GM19328 (cell line): Measurements from ENCODE around the gene TAL1.

Experiments
- ATAC-seq: cut with Tn5 transposase; IDR thresholded peaks from one replicate; pipeline ENCODE4 v1.9.1; 2021; ENCODE audit warnings: mild to moderate bottlenecking, moderate library complexity; ENCODE audit not compliant: unreplicated experiment

TAL1 gene

DNA sequence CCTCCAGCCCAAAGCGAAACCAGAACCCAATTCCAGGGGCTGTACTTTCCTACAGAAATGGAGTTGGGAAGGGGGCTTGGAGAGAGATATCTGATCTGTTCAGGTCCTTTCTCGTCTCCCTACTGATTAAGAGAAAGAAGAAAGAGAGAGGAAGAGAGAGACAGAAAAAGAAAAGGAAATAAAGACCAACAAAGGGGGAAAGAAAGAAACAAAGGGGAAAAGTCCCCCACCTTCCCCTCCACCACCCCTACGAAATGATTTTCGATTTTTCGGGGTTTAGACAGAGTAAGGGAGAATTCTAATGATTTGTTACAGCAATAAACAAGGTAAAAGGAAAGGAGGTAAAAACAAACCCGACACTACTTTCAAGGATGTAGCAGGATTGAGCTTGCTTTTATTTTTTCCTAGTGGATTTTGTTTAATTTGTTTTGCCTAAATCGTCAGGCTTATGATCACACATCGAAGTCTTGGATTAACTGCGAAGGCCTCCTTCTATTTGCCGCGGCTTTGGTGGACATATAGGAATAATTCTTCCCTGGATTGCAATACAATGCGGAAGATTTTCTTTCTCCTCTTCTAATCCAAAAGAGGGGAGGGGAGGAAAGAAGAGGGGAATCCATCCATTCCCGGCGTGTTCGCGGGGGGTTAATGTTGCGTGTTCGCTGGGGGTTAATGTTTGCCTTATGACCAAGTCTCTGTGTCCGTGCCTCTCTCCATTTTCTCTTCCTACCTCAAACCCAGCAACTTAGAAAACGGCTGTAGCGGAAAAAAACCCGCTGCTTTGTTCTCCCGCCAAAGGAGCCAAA lies 1.9 kb downstream of the TAL1 start:
- ATAC-seq = no peak

- no peak for ATAC-seq
Observed at GRCh38 chr1:47229031-47229885, 2.8 kb downstream of the TAL1 start.

DNA sequence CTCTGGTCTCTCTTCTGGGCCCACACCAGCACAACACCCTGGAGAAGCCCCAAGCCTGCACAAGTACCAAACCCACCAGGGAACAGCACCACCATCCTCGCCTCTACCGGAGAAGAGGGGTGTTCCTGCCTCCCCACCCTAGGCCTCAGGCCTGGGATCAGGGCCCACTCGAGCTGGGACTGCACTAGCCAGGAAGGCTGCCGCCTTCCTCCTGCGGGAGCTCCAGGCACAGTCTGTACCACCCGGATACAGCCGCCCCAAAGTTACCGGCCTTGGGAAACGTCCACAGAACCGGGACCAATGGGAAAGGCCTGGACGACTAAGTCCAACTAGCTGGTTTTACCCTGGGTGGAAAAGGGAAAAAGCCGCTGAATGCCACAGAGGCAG lies 3.4 kb downstream of the TAL1 start:
- ATAC-seq = no peak

GRCh38 chr1:47227341-47228232 lies 4.4 kb downstream of the TAL1 start:
- no peak for ATAC-seq

DNA sequence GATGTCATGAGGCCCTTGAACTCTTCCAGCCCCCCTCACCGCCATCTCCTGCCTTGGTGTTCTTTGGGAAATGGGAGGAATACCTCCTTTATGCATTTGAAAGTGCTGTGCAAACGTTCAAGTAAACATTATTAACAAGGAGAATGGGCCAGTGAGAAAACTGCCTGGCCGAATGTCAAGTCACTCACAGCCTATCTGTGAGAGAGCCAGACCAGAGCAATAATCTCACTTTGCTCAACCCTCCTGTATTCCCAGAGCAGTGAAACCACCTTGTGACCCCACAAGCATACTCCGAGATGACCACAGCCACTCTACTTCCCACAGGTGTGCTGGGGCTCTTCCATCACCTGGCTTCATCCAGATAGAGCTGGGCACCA lies 5.2 kb downstream of the TAL1 start:
- no peak for ATAC-seq

DNA sequence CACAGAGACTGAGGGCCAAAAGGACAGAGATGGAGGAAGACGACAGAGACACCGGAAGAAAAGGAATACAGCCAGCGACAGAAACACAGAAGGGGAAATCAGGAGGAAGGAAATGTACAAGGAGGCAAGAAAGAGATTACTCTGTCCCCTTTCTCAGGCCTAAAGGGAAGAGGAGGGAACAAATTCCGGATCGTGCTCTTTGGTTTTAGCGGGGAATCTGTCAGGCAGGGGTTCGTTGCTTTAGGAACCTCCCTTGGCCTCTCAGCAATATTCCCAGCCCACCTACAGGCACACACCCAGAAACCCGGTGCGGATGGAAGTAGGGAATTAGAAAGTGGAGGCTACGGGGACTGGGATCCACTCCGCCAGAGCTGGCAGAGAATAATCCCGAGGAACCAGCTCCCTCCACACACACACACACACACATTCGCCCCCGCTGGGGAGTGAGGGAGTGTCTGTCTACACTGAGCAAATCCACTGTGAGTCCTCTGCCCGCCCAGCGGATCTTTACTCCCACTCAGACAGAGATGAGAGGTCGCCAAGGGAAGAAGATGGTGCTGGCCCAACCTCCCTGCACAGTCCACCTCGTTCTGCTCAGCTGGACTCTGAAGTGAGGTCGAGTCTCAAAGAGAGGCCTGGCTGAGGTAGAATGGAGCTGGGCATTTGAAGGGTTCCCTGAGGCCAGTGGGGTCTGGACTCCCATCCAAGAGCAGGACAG lies 5.7 kb downstream of the TAL1 start:
- ATAC-seq = no peak

GRCh38 chr1:47225430-47226100 lies 6.5 kb downstream of the TAL1 start:
- ATAC-seq = no peak

DNA sequence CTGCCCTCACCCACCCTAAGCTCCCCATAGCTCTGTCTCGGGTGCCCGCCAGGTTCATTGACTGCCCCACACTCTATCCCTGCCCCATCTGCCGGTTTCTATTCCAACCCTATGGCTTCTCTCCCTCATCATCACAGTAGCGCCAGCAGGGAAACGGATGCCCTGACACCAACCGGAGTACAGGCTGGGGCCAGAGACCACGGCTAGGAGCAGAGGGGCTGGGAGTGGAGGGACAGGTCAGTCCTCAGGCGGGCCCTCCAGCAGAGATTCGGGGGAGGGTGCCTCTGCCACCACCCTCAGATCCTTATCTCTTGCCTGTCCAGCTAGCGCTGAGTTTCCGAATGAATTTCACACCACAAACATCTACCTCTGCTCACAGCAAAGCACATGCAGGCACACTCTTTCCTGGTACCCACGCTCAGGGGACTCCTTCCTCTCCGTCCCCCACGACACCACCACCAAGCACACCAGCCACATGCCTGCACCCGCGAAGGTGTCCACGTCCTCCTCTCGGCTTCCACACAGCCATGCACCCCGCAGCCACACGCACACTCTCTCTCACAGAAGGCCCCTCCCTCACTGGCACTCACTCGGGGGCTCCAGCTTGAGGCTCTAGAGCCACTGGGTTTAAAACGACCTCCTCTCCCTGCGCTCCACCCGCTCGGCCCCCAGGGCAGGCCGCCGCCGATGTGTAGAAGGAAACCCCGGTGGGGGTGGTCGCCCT lies 7.2 kb downstream of the TAL1 start:
- ATAC-seq = no peak

- no peak for ATAC-seq
Observed at GRCh38 chr1:47223921-47224675, 7.9 kb downstream of the TAL1 start.

GRCh38 chr1:47223174-47223920 lies 8.7 kb downstream of the TAL1 start:
- no peak for ATAC-seq

DNA sequence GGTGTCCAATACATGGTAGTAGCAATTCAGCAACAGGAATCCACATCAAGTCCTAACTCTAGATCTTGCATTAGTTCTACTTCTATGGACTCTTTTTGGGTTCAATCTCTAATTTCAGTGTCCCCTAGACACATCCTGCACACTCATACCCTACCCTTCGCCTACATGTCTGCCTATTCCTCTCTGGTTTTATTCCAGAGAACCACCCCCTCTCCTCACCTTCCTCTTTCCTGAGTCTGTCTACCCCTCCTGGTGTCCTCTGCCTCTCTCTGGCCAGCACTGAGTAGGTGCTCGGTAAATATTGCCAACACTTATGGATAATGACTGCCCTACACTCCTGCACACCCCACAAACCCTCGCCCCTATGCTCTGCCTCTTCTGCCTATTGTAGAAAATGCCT lies 9.5 kb downstream of the TAL1 start:
- ATAC-seq = no peak

GRCh38 chr1:47219590-47220220 lies 12.3 kb downstream of the TAL1 start:
- ATAC-seq = no peak

DNA sequence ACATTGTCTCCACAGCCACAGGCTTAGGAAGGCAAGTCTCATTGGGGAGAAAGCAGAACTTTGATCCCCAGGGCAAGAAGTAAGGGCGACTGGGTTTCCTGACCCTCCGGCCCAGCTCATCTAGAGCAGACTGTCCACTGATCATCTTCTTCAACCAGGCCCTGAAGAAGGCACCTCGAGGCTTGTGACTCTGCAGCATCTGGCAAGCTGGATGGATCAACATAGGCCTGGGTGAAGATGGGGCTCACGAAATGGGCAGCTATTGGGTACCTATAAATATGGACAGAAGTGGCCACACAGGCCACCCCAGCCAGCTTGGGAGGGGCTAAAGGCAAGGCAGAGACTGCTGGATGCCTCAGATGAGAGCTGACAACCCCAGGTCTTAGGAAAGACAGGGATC lies 13.0 kb downstream of the TAL1 start:
- no peak for ATAC-seq

GRCh38 chr1:47216278-47217059 lies 15.6 kb downstream of the TAL1 start:
- no peak for ATAC-seq

DNA sequence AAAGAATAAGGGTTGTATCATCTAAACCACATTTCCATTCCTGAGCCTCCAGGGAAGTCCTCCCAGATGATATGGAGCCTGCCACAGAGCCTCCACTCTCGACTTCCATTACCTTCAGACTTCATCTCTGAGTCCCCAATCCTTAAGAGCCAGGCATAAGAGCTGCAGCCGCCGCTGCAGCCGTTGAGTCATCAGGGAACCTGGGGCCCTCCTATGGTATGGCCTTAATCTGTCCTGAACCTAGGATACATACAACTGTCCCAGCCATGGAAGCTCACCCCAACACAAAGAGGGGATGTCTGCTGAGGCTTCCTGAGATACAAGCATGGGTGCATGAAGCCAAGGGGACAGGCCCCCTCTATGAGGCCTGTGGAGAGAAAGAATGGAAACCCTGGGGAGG lies 16.3 kb downstream of the TAL1 start:
- no peak for ATAC-seq

DNA sequence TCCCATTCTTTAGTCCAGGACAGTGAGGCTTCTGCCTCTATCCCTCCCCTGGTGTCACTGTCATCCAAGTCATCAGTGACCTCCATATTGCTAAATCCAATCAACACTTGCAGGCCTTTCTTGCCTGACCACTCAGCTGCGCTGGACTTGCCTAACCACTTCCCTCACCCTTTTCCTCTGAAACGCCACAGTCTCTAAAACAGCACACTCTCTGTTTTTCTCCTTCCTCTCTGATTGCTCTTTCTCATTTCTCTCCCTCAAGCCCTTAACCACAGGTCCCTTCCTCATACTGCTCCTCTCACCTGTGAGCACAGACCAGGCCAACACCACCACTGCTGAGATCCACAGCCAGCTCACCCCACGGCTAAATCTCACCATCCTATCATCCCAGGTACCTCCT lies 17.5 kb downstream of the TAL1 start:
- no peak for ATAC-seq
